Keratinocyte (primary cell): ENCODE measurements around the gene GOLGA6L7. TPM values are rescaled to one million over a fixed set of nuclear protein-coding genes. Genes with fewer than 3 reads are reported as not detected.
"Not testable (repeated sequence)": the region's sequence is repeated elsewhere in the genome, so short reads cannot be mapped to it uniquely, and the experiment has no call there.

Source experiments
- DNase-seq: peaks from one replicate; pipeline ENCODE4 v3.0.0-alpha.2; 2011; ENCODE audit warnings: low read depth, missing footprints, low spot score
- FAIRE-seq: peaks from 2 replicates; lab custom pipeline; 2011; peaks lifted over from hg19 to GRCh38; lab: Jason Lieb, UNC
- H2AFZ ChIP-seq: 2 replicates; pipeline ENCODE4 v1.6.0; 2012; ENCODE audit warnings: low read length, control low read depth, inconsistent platforms; ENCODE audit not compliant: control insufficient read depth
- H3K27ac ChIP-seq: 2 replicates; pipeline ENCODE4 v1.5.1; 2011; ENCODE audit warnings: low read length; ENCODE audit not compliant: control insufficient read depth, insufficient read depth
- H3K27me3 ChIP-seq: 3 replicates; pipeline ENCODE4 v1.6.0; 2011; ENCODE audit warnings: low read length; ENCODE audit not compliant: control insufficient read depth, insufficient read depth; ENCODE audit errors: extremely low read depth
- H3K36me3 ChIP-seq, 2 experiments: 2 replicates in 1 of 2; 3 replicates in 1 of 2; pipeline ENCODE4 v1.5.1; 2011; ENCODE audit warnings: low read length in 2 of 2, mild to moderate bottlenecking in 1 of 2; ENCODE audit not compliant: control insufficient read depth in 2 of 2, insufficient read depth in 2 of 2; ENCODE audit errors: extremely low read depth in 1 of 2
- H3K4me1 ChIP-seq: 3 replicates; pipeline ENCODE4 v1.5.1; 2011; ENCODE audit warnings: low read length; ENCODE audit not compliant: control insufficient read depth, insufficient read depth; ENCODE audit errors: extremely low read depth
- H3K4me2 ChIP-seq: 3 replicates; pipeline ENCODE4 v1.6.0; 2011; ENCODE audit warnings: low read depth, low read length; ENCODE audit not compliant: control insufficient read depth, insufficient read depth; ENCODE audit errors: extremely low read depth
- H3K4me3 ChIP-seq, 3 experiments: fragments of 200-600 bp in 1 of 3; sonication (generic) in 1 of 3; 2 replicates in 2 of 3; 3 replicates in 1 of 3; pipeline ENCODE4 v1.5.1; 2011 to 2016; ENCODE audit warnings: low read length in 3 of 3, mild to moderate bottlenecking in 3 of 3, control low read depth in 2 of 3, inconsistent platforms in 1 of 3, low read depth in 1 of 3, mixed read lengths in 1 of 3, mixed run types in 1 of 3, moderate library complexity in 1 of 3; ENCODE audit not compliant: control insufficient read depth in 2 of 3, insufficient read depth in 2 of 3; ENCODE audit errors: extremely low read depth in 1 of 3
- H3K79me2 ChIP-seq: 2 replicates; pipeline ENCODE4 v1.6.0; 2012; ENCODE audit warnings: low read length; ENCODE audit not compliant: control insufficient read depth, insufficient read depth
- H3K9ac ChIP-seq: 3 replicates; pipeline ENCODE4 v1.6.0; 2011; ENCODE audit warnings: low read length; ENCODE audit not compliant: control insufficient read depth, insufficient read depth; ENCODE audit errors: extremely low read depth
- H3K9me1 ChIP-seq: 3 replicates; pipeline ENCODE4 v1.6.0; 2011; ENCODE audit warnings: low read length; ENCODE audit not compliant: control insufficient read depth, insufficient read depth; ENCODE audit errors: extremely low read depth
- H3K9me3 ChIP-seq: 2 replicates; pipeline ENCODE4 v1.5.1; 2012; ENCODE audit warnings: low read depth, low read length; ENCODE audit not compliant: control insufficient read depth
- H4K20me1 ChIP-seq: 3 replicates; pipeline ENCODE4 v1.6.0; 2011; ENCODE audit warnings: low read length; ENCODE audit not compliant: control insufficient read depth, insufficient read depth; ENCODE audit errors: extremely low read depth
- CTCF ChIP-seq, 3 experiments: IDR thresholded peaks in 1 of 3; conservative IDR thresholded peaks in 1 of 3; optimal IDR thresholded peaks in 1 of 3; 2 replicates in 2 of 3; 3 replicates in 1 of 3; pipeline versions ENCODE3 to v1.5.1; 2011; ENCODE audit warnings: low read length in 3 of 3, mild to moderate bottlenecking in 3 of 3, moderate library complexity in 2 of 3, control low read depth in 1 of 3, inconsistent platforms in 1 of 3; ENCODE audit not compliant: insufficient read depth in 2 of 3; ENCODE audit errors: extremely low read depth in 1 of 3
- EZH2 ChIP-seq: IDR thresholded peaks from one replicate; pipeline ENCODE4 v1.6.1; 2012; ENCODE audit warnings: inconsistent platforms, mild to moderate bottlenecking, low read length, moderate library complexity
- dilution Hi-C: fragments of 300-500 bp; cut with MboI; formaldehyde crosslinking; loops from one replicate; pipeline ENCODE4 v1.7.0; 2020; ENCODE audit warnings: low sequenced_read_pairs; ENCODE audit not compliant: extremely low pct_ligation_motif_present
- polyA plus RNA-seq, 5 experiments: library from polyadenylated mRNA; depleted of rRNA in 3 of 5; stranded (reverse) in 3 of 5; stranded (forward) in 1 of 5; unstranded in 1 of 5; fragments of >200 nt; gene quantifications; 1 replicate in 1 of 5; 2 replicates in 3 of 5; 3 replicates in 1 of 5; pipeline versions ENCODE4 v1.2.1 to v1.2.3, GENCODE V29; 2011 to 2012; ENCODE audit warnings: missing spikeins in 2 of 5, low read depth in 1 of 5, low replicate concordance in 1 of 5

GOLGA6L7 gene
- polyA plus RNA-seq, 1 donor (not counting 4 experiments of a cell fraction or from before 2014, with no cell fraction given), result not detected

- Histone ChIP-seq H3K27me3 (no peaks in the 10 kb centered on the region), H3K4me2 (no peak overlapping the region), H2AFZ (no peak overlapping the region), H3K4me1 (no peaks in the 10 kb centered on the region), H3K4me3 (no peak overlapping the region), H3K27ac (no peak overlapping the region), H4K20me1 (no peaks in the 10 kb centered on the region), H3K79me2 (no peaks in the 10 kb centered on the region), H3K9me1 (no peaks in the 10 kb centered on the region), H3K9ac (no peak overlapping the region), H3K36me3 (no peaks in the 10 kb centered on the region), H3K9me3 (no peaks in the 10 kb centered on the region)
- TF ChIP-seq CTCF (optimal IDR thresholded peaks at IDR 0.05 in 1 of 3, IDR thresholded peaks at IDR 0.05 in 1 of 3, conservative IDR thresholded peaks at IDR 0.05 in 1 of 3; ENCODE audit: extremely low read depth in 1 of 3, insufficient read depth in 2 of 3, low read length in 3 of 3) (no peak), EZH2 (no peak)
- FAIRE-seq, result no peak
- DNase-seq, result no peak
- dilution Hi-C loops, result no loop called here
These were observed 12.6 kb upstream of the GOLGA6L7 start for GRCh38 chr15:28861031-28861534.

GRCh38 chr15:28854578-28854977, 6.1 kb upstream of the GOLGA6L7 start:
- H3K9ac ChIP-seq, H3K9me3 ChIP-seq, H3K27me3 ChIP-seq, H4K20me1 ChIP-seq, H3K4me3 ChIP-seq, H3K9me1 ChIP-seq, FAIRE-seq, H2AFZ ChIP-seq, H3K79me2 ChIP-seq, dilution Hi-C loops, H3K4me1 ChIP-seq, H3K4me2 ChIP-seq, H3K27ac ChIP-seq, H3K36me3 ChIP-seq, DNase-seq: not testable (repeated sequence)

GRCh38 chr15:28853654-28854053, 5.2 kb upstream of the GOLGA6L7 start:
- H3K9me3 ChIP-seq, H3K27ac ChIP-seq, H3K79me2 ChIP-seq, H3K9me1 ChIP-seq, FAIRE-seq, H3K4me3 ChIP-seq, dilution Hi-C loops, H2AFZ ChIP-seq, H3K36me3 ChIP-seq, H3K9ac ChIP-seq, DNase-seq, H3K27me3 ChIP-seq, H3K4me2 ChIP-seq, H4K20me1 ChIP-seq, H3K4me1 ChIP-seq: not testable (repeated sequence)

GRCh38 chr15:28849766-28850165, 1.3 kb upstream of the GOLGA6L7 start:
- H2AFZ ChIP-seq, dilution Hi-C loops, DNase-seq, H3K4me3 ChIP-seq, H4K20me1 ChIP-seq, H3K79me2 ChIP-seq, H3K36me3 ChIP-seq, H3K9ac ChIP-seq, H3K4me2 ChIP-seq, FAIRE-seq, H3K27me3 ChIP-seq, H3K4me1 ChIP-seq, H3K9me1 ChIP-seq, H3K27ac ChIP-seq, H3K9me3 ChIP-seq: not testable (repeated sequence)
